B cell (primary cell): ENCODE measurements around the gene CAPN5.

Source experiments
- CTCF ChIP-seq: fragments of 200-600 bp; IDR thresholded peaks from one replicate; pipeline ENCODE4 v1.8.0; 2022; ENCODE audit warnings: antibody characterized with exemption, mild to moderate bottlenecking
- EZH2 ChIP-seq: IDR thresholded peaks from 2 replicates; pipeline ENCODE4 v1.6.1; 2012; ENCODE audit warnings: borderline replicate concordance, low read depth, mild to moderate bottlenecking, moderate library complexity, low read length; ENCODE audit not compliant: insufficient read depth, poor library complexity, severe bottlenecking

GRCh38 chr11:77080643-77081210, 14.0 kb downstream of the CAPN5 start:
- TF ChIP-seq CTCF (no peak), EZH2 (no peak)
